NCI-H2107 treated with DMSO at 0.1 percent for 48 hours (cell line): ENCODE data around the gene INPP5F.
A peak's percentile ranks its signal among the peaks of the same experiment; 100 is the strongest.
"Not testable (repeated sequence)": the region's sequence is repeated elsewhere in the genome, so short reads cannot be mapped to it uniquely, and the experiment has no call there.

ENCODE experiments used
- DNase-seq: peaks from one replicate; lab custom pipeline; 2025; ENCODE audit not compliant: unreplicated experiment; lab: John Stamatoyannopoulos, UW

INPP5F gene

DNA sequence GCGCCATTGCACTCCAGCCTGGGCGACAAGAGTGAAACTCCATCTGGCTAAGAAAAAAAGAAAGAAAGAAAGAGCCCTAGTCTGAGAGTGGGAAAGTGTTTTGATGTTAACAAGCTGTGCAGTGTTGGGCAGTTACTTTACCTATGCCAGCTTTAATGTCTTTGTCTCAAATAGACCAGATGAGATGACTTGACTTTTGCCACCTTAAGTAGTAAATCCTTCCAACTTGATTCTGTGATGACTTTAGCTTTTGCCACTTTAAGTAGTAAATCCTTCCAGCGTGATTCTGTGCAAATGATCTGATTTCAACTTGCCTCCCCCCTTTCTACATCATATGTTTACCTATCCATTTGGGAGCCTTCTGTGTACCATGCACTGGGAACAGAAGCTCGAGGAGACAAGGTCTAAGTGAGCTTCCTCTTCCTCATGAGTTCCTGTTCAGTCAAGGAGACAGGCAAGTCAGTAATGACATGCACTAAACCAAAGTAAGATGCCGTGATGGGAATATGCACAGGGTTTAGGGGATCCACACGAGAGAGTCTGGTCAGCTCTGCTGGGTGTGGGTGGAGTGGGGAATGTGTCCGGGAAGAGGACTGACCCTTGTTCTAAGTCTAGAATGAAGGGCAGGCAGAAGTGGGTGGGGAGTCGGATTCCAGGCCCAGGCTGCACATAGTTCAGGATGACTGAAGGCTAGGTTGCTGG, 17.2 kb downstream of the INPP5F start:
- DNase-seq = no peak

DNA sequence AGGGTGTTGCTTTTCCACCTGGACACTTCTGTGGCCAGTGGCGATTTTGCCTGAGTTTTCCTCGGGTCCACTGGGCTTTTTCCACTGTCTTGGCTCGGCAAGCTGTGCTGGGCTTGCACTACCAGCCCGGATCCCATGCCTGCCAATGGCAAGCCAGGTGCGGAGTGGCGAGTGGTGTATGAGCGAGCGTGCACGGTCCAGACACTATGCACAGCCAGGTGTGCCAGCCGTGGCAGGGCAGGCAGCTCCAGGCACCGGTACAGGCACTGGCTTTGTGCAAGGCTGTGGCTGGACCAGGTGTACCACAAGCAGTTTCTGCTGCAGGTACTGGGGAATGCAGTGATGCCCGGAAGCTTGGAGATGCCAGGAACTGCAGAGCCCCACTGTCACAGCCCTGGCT, 22.1 kb downstream of the INPP5F start:
- DNase-seq = no peak

DNA sequence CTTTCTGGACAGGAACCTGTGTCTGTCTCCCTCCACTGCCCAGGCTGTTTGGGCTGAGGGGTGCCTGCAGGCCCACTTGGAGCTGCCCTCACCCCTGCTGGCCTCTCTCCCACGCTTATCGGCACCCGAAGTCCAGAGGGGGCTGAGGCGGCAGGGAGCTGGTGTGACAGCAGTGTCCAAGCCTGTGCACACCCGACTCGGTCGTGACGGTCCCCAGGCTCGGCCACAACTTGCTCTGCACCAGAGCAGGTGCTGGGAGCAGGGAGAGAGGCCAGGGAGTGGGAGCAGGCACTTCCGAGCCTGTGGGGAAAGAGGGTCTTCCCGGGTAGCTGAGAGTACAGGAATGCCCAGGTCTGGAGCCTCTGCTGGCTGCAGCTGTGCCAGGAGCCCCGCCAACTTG, 23.0 kb downstream of the INPP5F start:
- DNase-seq = no peak

DNA sequence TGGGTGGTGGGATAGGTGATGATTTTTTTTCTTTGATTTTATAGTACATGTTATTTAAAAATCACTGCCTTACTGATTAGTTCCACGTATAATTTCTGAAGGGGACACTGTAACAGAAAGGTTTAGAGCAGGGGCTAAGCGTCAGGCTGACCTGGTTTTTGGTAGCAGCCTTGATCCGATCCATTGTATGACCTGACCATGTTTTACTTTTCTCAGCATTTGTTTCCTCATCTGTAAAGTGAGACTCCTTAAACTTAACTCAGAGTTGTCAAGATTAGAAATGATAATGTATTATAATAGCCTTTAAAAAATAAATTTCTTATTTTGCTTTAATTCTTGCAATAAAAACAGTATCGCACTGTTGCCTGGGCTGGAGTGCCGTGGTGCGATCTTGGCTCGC, 23.6 kb downstream of the INPP5F start:
- no peak for DNase-seq

DNA sequence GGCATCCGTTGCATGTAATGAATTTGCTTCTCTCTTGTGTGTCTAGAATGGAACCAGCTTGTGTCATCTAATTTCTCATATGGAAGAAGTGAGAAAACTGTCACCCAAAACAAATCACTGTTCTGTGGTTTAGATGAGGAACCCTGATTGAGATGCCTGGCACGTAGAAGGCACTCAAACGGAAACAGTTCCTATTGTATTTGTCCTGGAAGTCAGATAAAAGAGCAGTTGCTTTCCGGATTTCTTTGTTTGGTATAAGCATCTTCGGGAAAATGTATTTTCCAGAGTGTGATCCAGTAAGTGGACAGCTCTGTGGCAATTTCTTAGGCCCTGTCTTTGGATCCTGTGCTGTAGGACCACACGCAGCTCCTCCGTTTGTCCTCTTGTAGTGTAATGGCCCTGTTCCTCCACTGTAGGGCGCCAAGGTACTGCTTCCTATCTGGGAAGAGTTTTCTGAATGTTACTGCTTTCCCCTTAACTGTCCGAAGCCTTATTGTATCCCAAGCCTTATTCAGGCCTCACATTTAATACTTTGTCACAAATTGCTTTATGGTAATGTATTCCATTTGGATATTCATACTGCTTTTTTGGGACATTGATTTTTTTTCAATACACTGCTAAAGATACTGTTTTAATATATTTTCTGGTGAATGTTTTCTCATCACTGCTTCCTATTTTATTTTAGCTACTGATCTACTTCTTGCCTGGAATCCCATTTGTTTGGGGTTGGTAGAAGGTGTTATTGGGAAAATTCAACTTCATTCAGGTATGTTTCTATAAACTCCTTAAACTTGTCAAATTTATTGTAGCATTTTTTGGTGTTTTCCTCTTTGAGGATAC, 24.8 kb downstream of the INPP5F start:
- DNase-seq = peak; percentile 28

DNA sequence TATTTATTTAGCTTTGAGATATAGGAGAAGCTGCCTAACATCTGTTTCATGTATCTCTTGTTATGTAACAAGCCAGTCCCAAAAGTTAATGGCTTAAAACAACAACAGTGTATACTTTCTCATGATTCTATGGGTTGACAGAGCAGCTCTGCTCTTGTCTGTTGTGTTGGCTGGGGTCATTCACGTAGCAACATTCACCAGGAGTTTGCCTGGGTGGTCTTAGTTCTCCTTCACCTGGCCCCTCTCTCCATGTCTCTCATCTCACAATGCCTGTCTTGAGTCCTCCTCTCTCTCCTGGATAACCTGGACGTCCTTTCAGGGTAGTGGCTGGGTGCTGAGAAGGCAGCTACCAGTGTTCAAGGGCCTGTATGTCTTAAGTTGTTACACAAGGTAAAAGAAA, 27.5 kb downstream of the INPP5F start:
- DNase-seq = no peak

DNA sequence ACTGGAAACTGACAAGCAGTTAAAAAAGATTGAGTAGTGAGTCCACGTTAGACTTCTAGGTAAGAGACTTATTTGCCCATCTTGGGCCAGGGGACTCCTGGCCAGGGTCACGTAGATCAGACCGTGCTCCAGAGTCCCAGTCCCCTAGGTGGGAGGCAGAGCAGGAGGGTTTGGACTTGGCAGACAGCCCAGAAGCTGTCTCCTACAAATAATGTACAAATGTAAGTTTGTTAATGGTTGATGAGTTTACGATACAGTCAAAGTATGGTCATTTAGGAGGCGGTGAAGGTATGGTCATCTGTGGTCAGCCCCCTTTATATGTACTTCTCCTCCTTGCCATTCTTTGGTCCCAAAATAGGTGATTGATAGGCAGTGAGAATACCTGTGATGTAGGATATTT, 28.2 kb downstream of the INPP5F start:
- DNase-seq = no peak

DNA sequence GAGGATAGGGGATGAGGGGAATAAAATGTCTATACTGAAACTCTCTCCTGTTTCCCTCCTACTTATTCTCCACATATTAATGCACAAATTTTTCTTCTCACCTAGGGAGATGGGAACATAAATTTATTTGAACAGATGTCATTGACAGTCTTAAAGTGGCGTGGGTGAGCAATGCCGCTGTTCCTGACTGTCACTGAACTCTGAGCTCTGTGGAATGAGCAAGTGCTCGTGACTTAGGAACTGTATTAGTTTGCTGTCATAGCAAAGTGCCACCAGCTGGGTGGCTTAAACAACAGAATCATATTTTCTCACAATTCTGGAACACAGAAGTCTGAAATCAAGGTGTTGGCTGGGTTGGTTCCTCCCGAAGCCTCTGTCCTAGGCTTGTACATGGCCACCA, 29.1 kb downstream of the INPP5F start:
- DNase-seq = no peak

DNA sequence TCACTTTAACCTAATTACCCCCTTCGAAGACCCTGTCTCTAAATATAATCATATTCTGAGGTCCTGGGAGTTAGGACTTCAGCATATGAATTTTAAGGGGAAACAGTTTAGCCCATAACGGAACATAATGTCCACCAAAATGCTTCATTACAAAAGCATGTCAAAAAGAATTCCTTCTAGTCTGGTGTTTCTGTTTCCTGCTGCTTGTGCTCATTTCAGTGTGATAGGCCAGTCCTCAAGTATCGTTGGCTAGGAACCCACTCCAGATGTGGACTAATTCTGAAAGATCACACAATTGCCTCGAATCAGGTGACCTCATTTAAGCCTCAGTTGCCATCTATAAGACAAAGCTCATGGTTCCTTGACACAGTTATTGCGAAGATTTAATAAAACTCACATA, 29.6 kb downstream of the INPP5F start:
- no peak for DNase-seq

DNA sequence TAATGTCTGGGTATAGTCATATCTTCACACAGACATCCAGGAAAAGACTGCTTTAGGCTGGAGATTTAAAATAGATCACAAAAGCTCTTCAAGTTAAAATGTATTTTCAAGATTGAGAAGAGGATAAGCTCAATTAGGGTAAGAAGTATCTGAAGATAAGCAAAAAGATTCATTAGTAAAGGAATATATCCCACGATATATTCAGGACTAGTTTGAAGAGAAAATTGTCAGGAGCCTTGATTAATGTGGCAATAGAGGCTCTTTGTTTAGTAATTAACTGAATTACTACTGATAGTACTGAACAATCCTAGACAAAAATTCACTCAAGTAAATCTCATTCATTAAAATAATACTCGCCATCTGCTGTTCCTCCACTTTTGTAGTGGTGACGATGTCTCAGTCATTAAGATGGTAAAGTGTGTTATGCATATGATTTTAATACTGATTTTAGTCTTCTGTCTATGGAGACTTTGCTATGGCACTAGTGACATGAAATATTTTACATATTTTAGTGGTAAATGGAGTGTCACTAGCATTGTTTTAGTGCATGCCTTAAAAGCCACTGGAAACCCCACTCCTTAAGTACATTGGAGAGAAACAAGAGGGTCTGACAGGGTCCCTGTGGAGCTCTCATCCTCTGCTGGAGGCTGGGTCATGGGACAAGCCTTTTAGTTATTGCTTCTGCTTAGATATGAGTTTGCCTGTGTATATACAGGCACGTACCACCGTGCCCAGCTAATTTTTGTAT, 32.8 kb downstream of the INPP5F start:
- DNase-seq = no peak

DNA sequence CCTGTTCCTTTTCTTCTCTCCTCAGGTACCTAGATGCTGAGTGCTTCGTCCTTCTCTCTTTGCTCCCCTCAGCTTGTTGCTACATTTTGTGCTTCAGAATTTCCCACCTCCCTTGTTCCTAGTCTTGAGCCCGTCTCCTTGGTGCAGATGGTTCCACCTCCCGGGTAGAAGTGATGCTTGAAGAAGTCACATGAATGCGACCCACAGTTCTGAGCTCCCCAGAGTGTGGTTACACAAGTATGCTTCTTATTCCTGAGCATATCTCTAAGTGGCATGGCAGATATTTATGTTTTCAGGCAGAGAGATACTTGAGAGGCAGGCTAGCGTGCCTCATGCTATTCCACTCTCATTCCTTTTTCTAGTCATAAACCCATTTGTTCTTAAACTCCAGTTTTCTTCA, 34.0 kb downstream of the INPP5F start:
- DNase-seq = no peak

DNA sequence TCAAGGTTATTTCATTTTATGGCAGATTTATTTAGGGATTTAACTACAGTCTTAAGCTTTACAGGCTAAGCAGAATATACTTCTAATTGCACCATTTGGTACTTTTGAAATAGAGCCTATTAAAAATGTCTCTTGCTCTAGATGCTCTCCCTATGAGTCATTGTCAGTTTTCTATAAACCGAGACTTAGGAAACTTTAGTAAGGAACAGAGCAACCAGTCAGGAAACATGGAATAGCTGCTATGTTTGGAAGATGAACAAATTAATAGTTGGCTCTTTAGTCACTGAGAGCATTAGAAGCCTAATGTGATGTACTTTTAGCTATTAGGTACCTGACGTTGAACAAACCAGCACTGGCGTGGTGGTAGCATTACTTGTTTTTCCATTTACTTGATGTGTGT, 35.3 kb downstream of the INPP5F start:
- DNase-seq = no peak

DNA sequence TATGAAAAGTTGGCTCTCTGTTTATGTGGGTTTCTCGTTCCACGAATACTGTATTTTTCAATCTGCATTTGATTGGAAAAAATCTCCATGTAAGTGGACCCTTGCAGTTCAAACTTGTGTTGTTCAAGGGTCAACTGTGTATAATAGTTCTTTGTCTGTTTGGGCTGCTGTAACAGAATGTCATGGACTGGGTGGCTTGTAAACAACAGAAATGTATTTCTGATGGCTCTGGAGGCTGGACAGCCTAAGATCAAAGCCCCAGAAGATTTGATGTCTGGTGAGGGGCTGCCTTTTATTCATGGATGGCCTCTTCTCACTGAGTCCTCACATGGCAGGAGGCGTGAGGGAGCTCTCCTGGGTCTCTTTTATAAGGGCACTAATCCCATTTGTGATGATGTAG, 36.2 kb downstream of the INPP5F start:
- no peak for DNase-seq

DNA sequence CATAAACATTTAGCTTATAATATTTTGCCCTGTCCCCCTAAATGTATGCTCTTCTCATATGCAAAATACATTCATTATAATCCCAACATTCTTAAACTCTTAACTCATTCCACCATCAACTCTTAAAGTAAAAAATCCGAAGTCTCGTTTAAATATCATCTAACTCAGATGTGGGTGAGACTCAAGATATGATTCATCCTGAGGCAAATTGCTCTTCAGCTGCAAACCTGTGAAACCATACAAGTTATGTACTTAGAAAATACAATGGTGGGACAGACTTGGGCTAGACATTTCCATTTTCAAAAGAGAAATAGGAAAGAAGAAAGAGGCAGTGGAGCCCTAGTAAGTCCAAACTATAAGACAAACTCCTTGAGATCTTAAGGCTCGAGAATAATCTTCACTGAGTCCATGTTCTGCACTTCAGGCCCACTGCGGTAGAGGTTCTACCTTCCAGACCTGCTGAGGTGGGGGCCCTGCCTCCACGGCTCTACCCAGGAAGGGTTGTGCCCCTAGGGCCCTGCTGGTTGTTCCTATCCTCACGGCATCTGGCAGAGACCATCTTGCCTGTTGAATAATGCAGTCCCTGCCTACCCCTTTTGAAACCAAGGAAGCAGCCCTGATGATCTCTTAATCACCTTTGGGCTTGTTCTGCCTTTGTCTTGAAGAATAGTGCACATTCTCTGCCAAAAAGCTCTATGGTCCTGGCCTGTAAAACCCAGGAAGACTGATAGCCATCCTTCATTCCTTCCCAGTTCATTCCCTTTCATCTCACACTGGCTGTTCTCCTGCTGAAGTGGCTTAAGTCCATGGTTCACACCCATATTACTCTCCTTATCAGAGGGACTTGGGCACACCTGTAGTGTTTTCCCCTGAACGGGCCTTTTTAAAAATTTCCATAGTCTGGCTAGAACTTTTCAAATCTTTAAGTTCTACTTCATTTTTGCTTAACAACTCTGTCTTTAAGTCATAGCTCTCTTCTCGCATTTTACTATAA, 37.3 kb downstream of the INPP5F start:
- DNase-seq = no peak

DNA sequence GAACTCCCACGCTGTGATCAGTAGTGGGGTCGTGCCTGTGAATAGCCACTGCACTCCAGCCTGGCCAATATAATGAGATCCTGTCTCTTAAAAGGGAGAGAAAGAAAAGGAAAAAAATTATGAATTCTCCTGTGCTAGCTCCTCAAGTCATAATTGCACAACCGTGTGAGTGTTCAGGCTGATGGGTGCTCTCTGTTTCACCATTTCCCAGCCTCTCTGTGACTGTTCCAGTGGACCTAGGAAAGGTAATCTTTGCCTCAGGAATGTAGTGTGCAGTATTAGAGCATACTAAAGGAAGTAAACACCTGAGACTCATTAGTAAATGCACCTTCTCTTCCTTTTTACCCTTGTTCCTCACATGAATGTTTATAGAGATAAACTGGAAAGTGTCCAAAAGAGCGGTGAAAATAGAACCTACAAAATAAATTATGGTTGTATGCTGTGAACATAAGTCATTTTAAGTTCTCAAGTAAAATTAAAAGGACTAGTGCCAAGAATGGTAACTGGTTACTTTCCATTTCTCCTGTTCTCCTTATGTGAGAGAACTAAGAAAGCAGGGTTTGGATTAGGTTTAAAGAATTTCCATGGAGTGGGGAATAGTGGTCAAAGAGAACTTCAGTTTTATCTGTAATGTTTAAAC, 42.7 kb downstream of the INPP5F start:
- DNase-seq = no peak

DNA sequence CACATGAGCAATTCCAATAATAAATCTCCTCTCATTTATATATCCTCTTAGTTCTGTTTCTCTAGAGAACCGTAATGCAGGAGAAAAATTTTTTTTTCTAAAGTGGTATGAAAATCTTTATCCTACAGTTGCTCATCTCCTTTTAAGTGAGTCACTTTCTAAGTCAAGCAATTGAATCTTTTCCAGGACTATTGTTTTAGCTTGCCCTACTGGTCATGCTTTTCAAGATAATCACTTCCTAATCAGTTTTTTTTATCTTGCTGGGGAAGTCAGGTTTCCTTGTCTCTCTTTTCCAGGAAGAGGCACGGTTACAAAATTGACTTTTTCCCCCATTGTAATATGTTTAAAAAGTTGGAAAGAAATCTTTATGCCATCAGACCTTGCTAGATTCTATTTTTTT, 44.0 kb downstream of the INPP5F start:
- no peak for DNase-seq

DNA sequence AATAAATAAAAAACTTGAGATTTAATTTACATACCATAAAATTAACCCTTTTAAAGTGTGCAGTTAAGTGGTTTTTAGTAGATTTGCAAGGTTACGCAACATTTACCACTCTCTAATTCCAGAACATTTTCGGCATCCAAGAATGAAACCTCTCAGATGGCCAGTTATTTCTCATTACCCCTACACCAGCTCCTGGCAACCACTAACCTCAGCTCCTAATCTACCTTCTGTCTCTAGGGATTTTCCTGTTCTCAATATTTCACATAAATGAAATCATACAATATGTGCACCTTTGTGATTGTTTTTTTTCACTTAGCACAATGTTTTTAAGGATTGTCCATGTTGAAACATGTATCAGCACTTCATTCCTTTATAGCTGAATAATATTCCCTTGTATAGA, 45.1 kb downstream of the INPP5F start:
- DNase-seq = no peak

DNA sequence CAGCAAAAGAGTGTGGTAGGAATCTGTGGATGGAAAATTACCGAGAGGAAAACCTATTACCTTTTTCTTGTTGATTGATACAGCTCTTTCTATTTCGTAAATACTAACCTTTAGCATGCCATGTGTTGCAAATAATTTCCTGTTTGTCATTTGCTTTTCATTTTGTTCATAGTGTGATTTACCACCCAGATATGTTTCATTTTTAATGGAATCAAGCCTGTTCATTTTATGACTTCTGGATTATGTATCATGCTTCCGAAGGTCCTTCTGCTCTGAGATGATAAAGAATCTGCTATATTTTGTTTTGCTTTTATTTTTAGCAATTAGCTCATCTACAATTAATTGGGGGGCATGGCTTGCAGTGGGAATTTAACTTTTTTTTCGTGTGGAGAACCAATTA, 46.5 kb downstream of the INPP5F start:
- DNase-seq = no peak

DNA sequence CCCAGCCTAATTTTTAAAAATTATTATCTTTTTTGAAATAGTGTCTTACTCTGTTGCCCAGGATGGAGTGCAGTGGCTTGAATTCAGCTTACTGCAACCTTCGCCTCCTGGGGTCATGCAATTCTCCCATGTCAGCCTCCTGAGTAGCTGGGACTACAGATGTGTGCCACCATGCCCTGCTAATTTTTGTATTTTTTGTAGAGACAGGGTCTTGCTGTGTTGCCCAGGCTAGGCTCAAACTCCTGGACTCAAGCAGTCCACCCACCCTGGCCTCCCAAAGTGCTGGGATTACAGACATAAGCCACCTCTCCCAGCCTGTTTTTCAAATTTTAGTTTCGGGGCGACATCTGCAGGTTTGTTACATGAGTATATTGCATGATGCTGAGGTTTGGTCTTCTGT, 47.2 kb downstream of the INPP5F start:
- DNase-seq = not testable (repeated sequence)

DNA sequence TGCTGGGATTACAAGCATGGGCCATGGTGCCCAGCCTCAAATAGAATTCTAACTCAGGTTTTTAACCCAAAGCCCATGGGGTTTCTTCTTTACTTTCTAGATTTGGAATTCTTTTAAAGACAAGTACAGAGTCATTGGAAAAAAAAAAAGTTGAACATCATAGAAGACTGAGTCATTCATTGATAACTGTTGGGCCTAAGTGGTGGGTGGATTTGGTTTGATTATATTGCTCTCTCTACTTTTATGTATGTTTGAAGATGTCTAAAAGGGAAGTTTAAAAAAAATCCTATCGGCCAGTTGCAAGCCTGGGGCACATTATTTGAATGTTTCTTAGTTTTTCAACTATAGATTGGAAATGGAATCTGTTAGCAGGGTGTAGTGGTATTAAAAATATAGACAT, 49.7 kb downstream of the INPP5F start:
- no peak for DNase-seq
